RWPE1 (cell line): ENCODE results near the gene RAB19.

ENCODE experiments used
- CTCF ChIA-PET: fragments of 350-600 bp; sonication (Branson Sonifier 250); formaldehyde crosslinking; extraction: SDS; loops from one replicate; lab custom pipeline; 2021; lab: Yijun Ruan, JAX
- POLR2A ChIA-PET: fragments of 400-600 bp; formaldehyde crosslinking; extraction: SDS; loops from one replicate; lab custom pipeline; 2020; ENCODE audit warnings: antibody characterized with exemption; ENCODE audit not compliant: low non-redundant PET; lab: Yijun Ruan, JAX
- DNase-seq: peaks from one replicate; pipeline ENCODE4 v3.0.0; 2012; ENCODE audit warnings: low spot score
- H3K27ac ChIP-seq: fragments of 450-650 bp; 2 replicates; pipeline ENCODE4 v1.5.1; 2017
- CTCF ChIP-seq: fragments of 450-650 bp; conservative IDR thresholded peaks from 2 replicates; pipeline ENCODE4 v1.5.1; 2017; ENCODE audit warnings: low read depth, mild to moderate bottlenecking

RAB19 gene

GRCh38 chr7:140456551-140457051 is 52.7 kb downstream of the RAB19 start:
- no peak overlapping the region for H3K27ac ChIP-seq
- no peak for TF ChIP-seq CTCF
- DNase-seq, result no peak
- ChIA-PET POLR2A (no interaction called here), CTCF (interaction anchor here (0.6 to 0.7 kb wide), 2 partner anchors 20 to 60 kb away, joined by 3 read pairs; no protein-coding TSS in a partner anchor)

GRCh38 chr7:140458201-140458600 is 54.3 kb downstream of the RAB19 start:
- ChIA-PET CTCF (no interaction called here), POLR2A (no interaction called here)
- H3K27ac ChIP-seq, result no peak overlapping the region
- TF ChIP-seq CTCF, result no peak
- DNase-seq, result no peak

- TF ChIP-seq CTCF, result no peak
- POLR2A ChIA-PET, result no interaction called here
- DNase-seq, result no peak
- H3K27ac ChIP-seq, result no peak overlapping the region
- CTCF ChIA-PET, result interaction anchor here (0.6 kb wide), 1 partner anchor 268 kb away, joined by 5 read pairs; no protein-coding TSS in a partner anchor
Observed at GRCh38 chr7:140458916-140459315, 55.1 kb downstream of the RAB19 start.

- no peak for DNase-seq
- ChIA-PET CTCF (interaction anchor here (0.6 kb wide), 1 partner anchor 12 kb away, joined by 3 read pairs; no protein-coding TSS in a partner anchor), POLR2A (no interaction called here)
- TF ChIP-seq CTCF, result no peak
- H3K27ac ChIP-seq, result no peak overlapping the region
Observed at GRCh38 chr7:140463111-140463510, 59.3 kb downstream of the RAB19 start.

GRCh38 chr7:140475747-140476333 is 72.0 kb downstream of the RAB19 start:
- DNase-seq, result peak; percentile 32
- CTCF ChIA-PET, result interaction anchor here (0.6 kb wide), 1 partner anchor 726 kb away, joined by 5 read pairs; no protein-coding TSS in a partner anchor

GRCh38 chr7:140476698-140477261 is 72.9 kb downstream of the RAB19 start:
- POLR2A ChIA-PET, result no interaction called here
- no peak for TF ChIP-seq CTCF
- DNase-seq, result no peak
- peak overlapping the region; percentile 48; the same call in 1 of the 2 replicates for H3K27ac ChIP-seq
- CTCF ChIA-PET, result interaction anchor here (0.9 kb wide), 1 partner anchor 18 kb away, joined by 3 read pairs; no protein-coding TSS in a partner anchor

More at GRCh38 chr7:140475747-140476333, 72.0 kb downstream of the RAB19 start:
- peak; percentile 80 for TF ChIP-seq CTCF
- no peak overlapping the region for H3K27ac ChIP-seq
- POLR2A ChIA-PET, result no interaction called here
